H1 (cell line): ENCODE measurements around the gene HLF. TPM values are rescaled to one million over a fixed set of nuclear protein-coding genes. Genes with fewer than 3 reads are reported as not detected.

ENCODE experiments used
- CTCF ChIA-PET: fragments of 300-600 bp; sonication (Branson Sonifier 250); formaldehyde crosslinking; loops from one replicate; lab custom pipeline; 2021; ENCODE audit not compliant: partially characterized antibody; lab: Charles Lee
- POLR2A ChIA-PET: fragments of 300-600 bp; sonication (Branson Sonifier 250); formaldehyde crosslinking; loops from one replicate; lab custom pipeline; 2021; ENCODE audit warnings: inconsistent platforms; ENCODE audit not compliant: partially characterized antibody; lab: Charles Lee
- DNase-seq, 2 experiments: peaks; one replicate each; pipeline versions ENCODE4 v3.0.0 to v3.0.0-alpha.2; 2010 to 2022; ENCODE audit warnings: low spot score in 2 of 2, low read depth in 1 of 2, mixed read lengths in 1 of 2
- FAIRE-seq: peaks from 2 replicates; lab custom pipeline; 2011; peaks lifted over from hg19 to GRCh38; lab: Jason Lieb, UNC
- H2AFZ ChIP-seq: 2 replicates; pipeline ENCODE4 v1.8.1; 2012; ENCODE audit warnings: low read length, inconsistent platforms
- H2AK5ac ChIP-seq: 2 replicates; pipeline ENCODE4 v1.6.1; 2013; ENCODE audit warnings: low read depth, low read length
- H2BK120ac ChIP-seq: replicated peaks from 2 replicates; pipeline ENCODE3; 2013; ENCODE audit warnings: low read depth, low read length, inconsistent platforms
- H2BK12ac ChIP-seq: 2 replicates; pipeline ENCODE4 v1.6.1; 2013; ENCODE audit warnings: low read depth, low read length
- H2BK15ac ChIP-seq: 2 replicates; pipeline ENCODE4 v1.6.1; 2013; ENCODE audit warnings: low read length
- H2BK20ac ChIP-seq: 2 replicates; pipeline ENCODE4 v1.6.1; 2013; ENCODE audit warnings: low read length
- H2BK5ac ChIP-seq: 2 replicates; pipeline ENCODE4 v1.6.1; 2013; ENCODE audit warnings: low read depth, low read length
- H3K14ac ChIP-seq: 2 replicates; pipeline ENCODE4 v1.6.1; 2013; ENCODE audit warnings: inconsistent platforms; ENCODE audit not compliant: insufficient read length
- H3K18ac ChIP-seq: 2 replicates; pipeline ENCODE4 v1.6.1; 2013; ENCODE audit warnings: low read length; ENCODE audit errors: extremely low read depth
- H3K23ac ChIP-seq: 2 replicates; pipeline ENCODE4 v1.6.1; 2013; ENCODE audit warnings: inconsistent platforms; ENCODE audit not compliant: insufficient read length
- H3K23me2 ChIP-seq: 2 replicates; pipeline ENCODE4 v1.6.1; 2013; ENCODE audit warnings: low read depth, low read length
- H3K27ac ChIP-seq: 2 replicates; pipeline ENCODE4 v1.6.1; 2011; ENCODE audit warnings: low read depth, low read length, inconsistent platforms
- H3K27me3 ChIP-seq, 4 experiments: replicated peaks in 1 of 4; 1 replicate in 1 of 4; 2 replicates in 3 of 4; pipeline versions ENCODE4 v1.6.1 to v1.8.1; 2011 to 2013; ENCODE audit warnings: low read length in 3 of 4, mild to moderate bottlenecking in 3 of 4, inconsistent platforms in 2 of 4, mixed read lengths in 2 of 4, moderate library complexity in 1 of 4; ENCODE audit not compliant: control insufficient read depth in 3 of 4, insufficient read depth in 3 of 4; ENCODE audit errors: extremely low read depth in 1 of 4
- H3K36me3 ChIP-seq, 4 experiments: 2 replicates each; pipeline versions ENCODE4 v1.6.1 to v1.8.1; 2011 to 2013; ENCODE audit warnings: mild to moderate bottlenecking in 4 of 4, low read length in 3 of 4, moderate library complexity in 2 of 4, control low read depth in 1 of 4, inconsistent platforms in 1 of 4; ENCODE audit not compliant: insufficient read depth in 4 of 4, control insufficient read depth in 2 of 4
- H3K4ac ChIP-seq: replicated peaks from 2 replicates; pipeline ENCODE3; 2013; ENCODE audit warnings: low read length, low read depth, mixed read lengths, inconsistent platforms; ENCODE audit not compliant: insufficient read length
- H3K4me1 ChIP-seq, 4 experiments: replicated peaks in 1 of 4; 1 replicate in 1 of 4; 2 replicates in 3 of 4; pipeline versions ENCODE4 v1.6.1 to v1.8.1; 2011 to 2013; ENCODE audit warnings: low read length in 3 of 4, inconsistent platforms in 2 of 4, mixed read lengths in 1 of 4; ENCODE audit not compliant: insufficient read depth in 4 of 4, control insufficient read depth in 3 of 4
- H3K4me2 ChIP-seq, 2 experiments: 2 replicates each; pipeline versions ENCODE4 v1.6.1 to v1.8.1; 2011 to 2013; ENCODE audit warnings: low read depth in 2 of 2, low read length in 2 of 2, control low read depth in 1 of 2, inconsistent platforms in 1 of 2, mild to moderate bottlenecking in 1 of 2; ENCODE audit not compliant: insufficient read depth in 1 of 2
- H3K4me3 ChIP-seq, 4 experiments: fragments of 200-600, 300-600 bp in 1 of 4; sonication (generic), shearing (Covaris generic), sonication (Bioruptor Twin) in 1 of 4; 2 replicates each; pipeline versions ENCODE4 v1.5.1 to v1.8.1; 2011 to 2016; ENCODE audit warnings: low read length in 4 of 4, low read depth in 3 of 4, control low read depth in 2 of 4, inconsistent platforms in 2 of 4, mild to moderate bottlenecking in 2 of 4, mixed read lengths in 1 of 4, moderate library complexity in 1 of 4; ENCODE audit not compliant: insufficient read depth in 2 of 4; ENCODE audit errors: extremely low read depth in 1 of 4
- H3K56ac ChIP-seq: replicated peaks from 2 replicates; pipeline ENCODE3; 2013; ENCODE audit warnings: low read depth, mild to moderate bottlenecking, mixed read lengths, low read length, inconsistent platforms; ENCODE audit not compliant: insufficient read length
- H3K79me1 ChIP-seq: 2 replicates; pipeline ENCODE4 v1.6.1; 2013; ENCODE audit warnings: low read depth, low read length, control low read depth
- H3K79me2 ChIP-seq, 2 experiments: 2 replicates each; pipeline versions ENCODE4 v1.6.1 to v1.8.1; 2012 to 2013; ENCODE audit warnings: low read length in 2 of 2, mild to moderate bottlenecking in 2 of 2, inconsistent platforms in 1 of 2; ENCODE audit not compliant: insufficient read depth in 2 of 2, control insufficient read depth in 1 of 2
- H3K9ac ChIP-seq, 4 experiments: replicated peaks in 1 of 4; 1 replicate in 1 of 4; 2 replicates in 3 of 4; pipeline versions ENCODE4 v1.6.1 to v1.8.1; 2011 to 2013; ENCODE audit warnings: low read depth in 3 of 4, low read length in 3 of 4, control low read depth in 2 of 4, mild to moderate bottlenecking in 2 of 4, moderate library complexity in 2 of 4, inconsistent platforms in 1 of 4; ENCODE audit errors: extremely low read depth in 1 of 4
- H3K9me3 ChIP-seq, 2 experiments: 2 replicates each; pipeline versions ENCODE4 v1.6.1 to v1.8.1; 2012 to 2013; ENCODE audit warnings: mild to moderate bottlenecking in 2 of 2, moderate library complexity in 2 of 2, control low read depth in 1 of 2, inconsistent platforms in 1 of 2, low read depth in 1 of 2, low read length in 1 of 2, mixed read lengths in 1 of 2; ENCODE audit not compliant: insufficient read depth in 2 of 2
- H4K20me1 ChIP-seq, 2 experiments: replicated peaks in 1 of 2; 2 replicates each; pipeline versions ENCODE3 to v1.8.1; 2011 to 2013; ENCODE audit warnings: inconsistent platforms in 2 of 2, low read length in 2 of 2, mild to moderate bottlenecking in 1 of 2; ENCODE audit not compliant: insufficient read depth in 2 of 2, control insufficient read depth in 1 of 2
- H4K5ac ChIP-seq: 2 replicates; pipeline ENCODE4 v1.6.1; 2013; ENCODE audit warnings: low read length, low read depth, mixed read lengths, inconsistent platforms; ENCODE audit not compliant: insufficient read length
- H4K8ac ChIP-seq: 2 replicates; pipeline ENCODE4 v1.8.0; 2013; ENCODE audit warnings: mild to moderate bottlenecking, moderate library complexity, low read length, inconsistent platforms; ENCODE audit not compliant: insufficient read depth; ENCODE audit errors: extremely low read depth
- H4K91ac ChIP-seq: replicated peaks from 2 replicates; pipeline ENCODE3; 2013; ENCODE audit warnings: low read length, mixed read lengths, inconsistent platforms; ENCODE audit not compliant: insufficient read length
- CEBPB ChIP-seq: IDR thresholded peaks from 2 replicates; pipeline ENCODE4 v1.6.1; 2012; ENCODE audit warnings: low read depth, low read length
- CHD1 ChIP-seq: IDR thresholded peaks from 2 replicates; pipeline ENCODE4 v1.6.1; 2012; ENCODE audit warnings: low read depth, low read length, improper control_type of control experiment
- CTBP2 ChIP-seq: IDR thresholded peaks from 2 replicates; pipeline ENCODE4 v1.7.0; 2011; ENCODE audit warnings: borderline replicate concordance, mild to moderate bottlenecking, moderate library complexity, mixed read lengths, low read length; ENCODE audit not compliant: insufficient read depth, insufficient read length
- JUN ChIP-seq: IDR thresholded peaks from 2 replicates; pipeline ENCODE4 v1.6.1; 2011; ENCODE audit warnings: low read depth, mild to moderate bottlenecking, improper control_type of control experiment, low read length
- KDM4A ChIP-seq: IDR thresholded peaks from one replicate; pipeline ENCODE4 v1.7.1; 2012; ENCODE audit warnings: low read depth, mild to moderate bottlenecking, moderate library complexity, low read length, inconsistent platforms; ENCODE audit not compliant: severe bottlenecking
- MAFK ChIP-seq: IDR thresholded peaks from 2 replicates; pipeline ENCODE4 v1.6.1; 2012; ENCODE audit warnings: low read depth, mild to moderate bottlenecking, improper control_type of control experiment, low read length
- POU5F1 ChIP-seq: IDR thresholded peaks from 2 replicates; pipeline ENCODE4 v1.6.1; 2011; ENCODE audit warnings: low read depth, mild to moderate bottlenecking, low read length, moderate library complexity
- RAD21 ChIP-seq, 2 experiments: IDR thresholded peaks in 1 of 2; conservative IDR thresholded peaks in 1 of 2; 2 replicates each; pipeline ENCODE4 v1.6.1; 2011; ENCODE audit warnings: low read depth in 2 of 2, low read length in 2 of 2, improper control_type of control experiment in 1 of 2, inconsistent platforms in 1 of 2, mild to moderate bottlenecking in 1 of 2, moderate library complexity in 1 of 2
- RBBP5 ChIP-seq: IDR thresholded peaks from 2 replicates; pipeline ENCODE4 v1.7.1; 2012; ENCODE audit warnings: low read depth, mild to moderate bottlenecking, inconsistent platforms, low read length, moderate library complexity, borderline replicate concordance
- SP2 ChIP-seq: IDR thresholded peaks from 2 replicates; pipeline ENCODE4 v1.6.1; 2012; ENCODE audit warnings: mild to moderate bottlenecking, low read length, inconsistent platforms
- TEAD4 ChIP-seq: IDR thresholded peaks from 2 replicates; pipeline ENCODE4 v1.6.1; 2012; ENCODE audit warnings: low read depth, low read length, inconsistent platforms, mixed read lengths
- WGBS, 2 experiments: shearing (Covaris generic) in 1 of 2; methylation state at CpG; one replicate each; pipeline versions ENCODE4 v1.1.6 to v1.1.7; 2013 to 2015; ENCODE audit warnings: low lambda C conversion rate in 2 of 2, mixed read lengths in 2 of 2, inconsistent platforms in 1 of 2, low coverage in 1 of 2, missing lambda C conversion rate in 1 of 2; ENCODE audit not compliant: insufficient replicate concordance in 2 of 2, insufficient coverage in 1 of 2, insufficient read length in 1 of 2; ENCODE audit errors: extremely low coverage in 1 of 2, missing lambda C conversion rate in 1 of 2; 5-methylcytosine and 5-hydroxymethylcytosine counted together
- polyA plus RNA-seq, 7 experiments: library from polyadenylated mRNA; depleted of rRNA in 3 of 7; stranded (reverse) in 5 of 7; unstranded in 2 of 7; fragments of >200 nt in 5 of 7; fragments of 200-250 nt in 2 of 7; gene quantifications; 1 replicate in 5 of 7; 2 replicates in 1 of 7; 4 replicates in 1 of 7; pipeline versions ENCODE4 v1.2.1 to v1.2.3, GENCODE V29; 2011 to 2013; ENCODE audit warnings: missing spikeins in 2 of 7, mixed read lengths in 2 of 7
- total RNA-seq: library from RNA; stranded (reverse); fragmentation: NEBNext Ultra II Directional; extraction: Animal tissue kit (Norgen Biotek cat#: 25700); gene quantifications from 2 replicates; pipeline ENCODE4 v1.2.1, GENCODE V29; 2021
- TF ChIP-seq, protein P1 (sequence below): IDR thresholded peaks from 2 replicates; pipeline ENCODE4 v1.6.1; 2011; ENCODE audit warnings: low read depth, mild to moderate bottlenecking, low read length; ENCODE audit not compliant: insufficient read depth
- TF ChIP-seq, protein P2 (sequence below): IDR thresholded peaks from 2 replicates; pipeline ENCODE4 v1.6.1; 2012; ENCODE audit warnings: inconsistent platforms

HLF gene
- total and polyA plus RNA-seq, 2 of the 8 experiments (the other 6 are each of a cell fraction or from before 2014, with no cell fraction given), result 0.39 to 0.60 TPM

DNA sequence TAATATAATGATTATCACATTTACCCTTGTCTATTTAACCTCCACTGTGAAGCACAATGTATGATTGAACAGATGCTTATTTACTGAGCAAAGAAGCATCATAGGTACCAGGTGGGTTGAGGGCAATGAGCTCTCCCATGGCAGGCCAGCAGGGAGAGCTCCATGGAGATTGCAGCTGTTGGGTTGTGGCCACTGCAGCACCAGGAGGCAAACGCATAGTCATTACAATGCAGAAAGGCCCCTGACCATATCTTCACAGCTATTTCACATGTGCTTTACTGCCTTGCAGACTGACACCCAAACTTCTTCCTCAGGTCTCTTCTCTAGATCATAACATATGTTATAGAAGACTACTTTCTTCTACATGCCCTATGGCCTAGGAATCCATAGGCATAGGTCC, 81.9 kb downstream of the HLF start:
- Histone ChIP-seq H2AFZ (no peak overlapping the region), H3K27ac (no peak overlapping the region), H3K56ac (no peak overlapping the region), H3K36me3 (no peaks in the 10 kb centered on the region), H2AK5ac (no peak overlapping the region), H3K9ac (no peak overlapping the region), H4K5ac (no peak overlapping the region), H3K27me3 (no peaks in the 10 kb centered on the region), H2BK5ac (no peak overlapping the region), H4K8ac (no peak overlapping the region), H3K23ac (no peak overlapping the region), H3K14ac (no peak overlapping the region), H2BK20ac (no peak overlapping the region), H3K4me3 (no peak overlapping the region), H3K9me3 (peaks cover 2 to 3% of the 10 kb centered on the region in 2 experiments; a peak in 1 of 4 replicates), H4K91ac (no peak overlapping the region), H3K4me2 (no peak overlapping the region), H3K4me1 (peaks cover 0 to 5% (median 3%) of the 10 kb centered on the region in 4 experiments; a peak in 5 of 7 replicates), H2BK120ac (no peak overlapping the region), H3K79me2 (no peaks in the 10 kb centered on the region), H2BK15ac (no peak overlapping the region), H3K18ac (no peak overlapping the region), H3K23me2 (no peaks in the 10 kb centered on the region), H2BK12ac (no peak overlapping the region), H3K4ac (no peak overlapping the region), H3K79me1 (no peaks in the 10 kb centered on the region), H4K20me1 (no peaks in the 10 kb centered on the region)
- DNase-seq, result no peak
- POLR2A ChIA-PET, result no interaction called here
- WGBS, 2 experiments, result 90% methylated on average over 1 of the region's 1 CpG; no CpG with 5 or more reads in 1 of the 2 experiments
- CTCF ChIA-PET, result interaction anchor here (1.0 to 5.3 kb wide), 11 partner anchors 10 to 342 kb away, joined by 3 to 39 read pairs (median 8); no protein-coding TSS in a partner anchor
- FAIRE-seq, result no peak
- no peak for TF ChIP-seq RBBP5
- TF ChIP-seq CHD1, result no peak
- no peak for TF ChIP-seq KDM4A
- no peak for TF ChIP-seq JUN
- TF ChIP-seq, protein P1, sequence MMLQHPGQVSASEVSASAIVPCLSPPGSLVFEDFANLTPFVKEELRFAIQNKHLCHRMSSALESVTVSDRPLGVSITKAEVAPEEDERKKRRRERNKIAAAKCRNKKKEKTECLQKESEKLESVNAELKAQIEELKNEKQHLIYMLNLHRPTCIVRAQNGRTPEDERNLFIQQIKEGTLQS, result no peak
- TF ChIP-seq, protein P2, sequence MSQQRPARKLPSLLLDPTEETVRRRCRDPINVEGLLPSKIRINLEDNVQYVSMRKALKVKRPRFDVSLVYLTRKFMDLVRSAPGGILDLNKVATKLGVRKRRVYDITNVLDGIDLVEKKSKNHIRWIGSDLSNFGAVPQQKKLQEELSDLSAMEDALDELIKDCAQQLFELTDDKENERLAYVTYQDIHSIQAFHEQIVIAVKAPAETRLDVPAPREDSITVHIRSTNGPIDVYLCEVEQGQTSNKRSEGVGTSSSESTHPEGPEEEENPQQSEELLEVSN, result no peak
- no peak for TF ChIP-seq CTBP2
- TF ChIP-seq MAFK, result no peak
- TF ChIP-seq TEAD4, result no peak
- no peak for TF ChIP-seq POU5F1
- no peak for TF ChIP-seq RAD21 (IDR thresholded peaks at IDR 0.05 in 1 of 2, conservative IDR thresholded peaks at IDR 0.05 in 1 of 2; ENCODE audit: low read depth in 2 of 2, low read length in 2 of 2)
- no peak for TF ChIP-seq SP2
- no peak for TF ChIP-seq CEBPB
